Neural progenitor cell (in vitro differentiated cells): ENCODE results near the gene FAM117B.

Experiments
- CTCF ChIP-seq: fragments of 200-600 bp; sonication (generic); IDR thresholded peaks from 2 replicates; pipeline ENCODE4 v1.5.1; 2017; ENCODE audit warnings: antibody characterized with exemption, mild to moderate bottlenecking
- EZH2 ChIP-seq: fragments of 200-600 bp; sonication (generic); IDR thresholded peaks from 2 replicates; pipeline ENCODE4 v1.6.1; 2017; ENCODE audit warnings: antibody characterized with exemption, mild to moderate bottlenecking, moderate library complexity
- EZH2phosphoT487 ChIP-seq: fragments of 200-600 bp; sonication (generic); IDR thresholded peaks from 2 replicates; pipeline ENCODE4 v1.6.1; 2017; ENCODE audit warnings: antibody characterized with exemption

DNA sequence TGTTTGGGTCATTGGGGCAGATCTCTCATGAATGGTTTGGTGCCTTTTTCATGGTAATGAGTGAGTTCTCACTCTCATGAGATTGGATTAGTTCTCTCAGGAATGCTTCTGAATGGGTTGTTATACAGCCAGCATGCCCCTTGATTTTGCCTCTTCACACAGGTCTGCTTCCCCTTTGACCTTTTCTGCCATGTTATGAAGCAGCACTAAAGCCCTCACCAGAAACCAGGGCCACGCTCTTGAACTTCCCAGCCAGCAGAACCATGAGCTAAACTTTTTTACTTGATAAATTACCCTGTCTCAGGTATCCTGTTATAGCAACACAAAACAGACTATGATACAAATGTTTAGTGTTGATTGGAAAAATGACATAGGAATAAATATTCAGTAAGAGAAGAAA, 179.5 kb downstream of the FAM117B start:
- TF ChIP-seq CTCF (no peak), EZH2phosphoT487 (no peak), EZH2 (no peak)
